Fibroblast of the aortic adventitia (primary cell): Measurements from ENCODE around the gene RTEL1. TPM values are rescaled to one million over a fixed set of nuclear protein-coding genes. Genes with fewer than 3 reads are reported as not detected.
"Not testable (repeated sequence)": the region's sequence is repeated elsewhere in the genome, so short reads cannot be mapped to it uniquely, and the experiment has no call there.

Experiments used
- DNase-seq: peaks from one replicate; pipeline ENCODE4 v3.0.0-alpha.2; 2010; ENCODE audit warnings: low read depth
- H3K4me3 ChIP-seq: 2 replicates; pipeline ENCODE4 v1.5.1; 2011; ENCODE audit warnings: low read depth, mild to moderate bottlenecking, control low read depth, low read length, moderate library complexity
- CTCF ChIP-seq: IDR thresholded peaks from 2 replicates; pipeline ENCODE4 v1.5.1; 2011; ENCODE audit warnings: mild to moderate bottlenecking, low read length, control low read depth, inconsistent platforms; ENCODE audit not compliant: insufficient read depth
- total RNA-seq: library from RNA; depleted of rRNA; stranded (reverse); fragments of >200 nt; gene quantifications from 2 replicates; pipeline ENCODE4 v1.2.3, GENCODE V29; 2012; ENCODE audit warnings: low replicate concordance

RTEL1 gene
- total RNA-seq, 1 donor, result 17.3 TPM

DNA sequence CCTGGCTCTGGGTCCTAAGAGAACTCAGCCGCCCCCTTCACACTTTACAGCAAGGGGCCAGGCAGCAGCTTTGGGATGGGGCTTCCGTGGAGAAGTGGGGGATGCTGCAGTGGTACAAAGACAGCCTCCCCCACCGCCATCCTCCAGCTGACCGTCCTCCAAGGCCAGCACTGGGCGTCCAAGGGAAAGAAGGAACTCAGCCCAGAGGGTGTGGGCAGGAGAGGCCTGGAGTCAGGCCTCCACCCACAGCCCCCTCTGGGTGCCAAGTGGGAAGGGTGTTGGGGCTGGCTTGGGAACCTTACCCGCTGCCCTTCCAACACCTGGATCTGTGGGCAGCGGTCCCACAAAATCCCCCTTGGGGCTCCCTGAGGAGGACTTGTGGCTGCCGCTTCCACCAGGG, 18.0 kb upstream of the RTEL1 start:
- no peak overlapping the region for H3K4me3 ChIP-seq
- no peak for TF ChIP-seq CTCF
- no peak for DNase-seq

- not testable (repeated sequence) for H3K4me3 ChIP-seq, DNase-seq
Measured at GRCh38 chr20:63640686-63641085, 17.4 kb upstream of the RTEL1 start.

- H3K4me3 ChIP-seq, result peak overlapping the region; percentile 53
- DNase-seq, result no peak
- no peak for TF ChIP-seq CTCF
Measured at GRCh38 chr20:63641146-63641791, 16.8 kb upstream of the RTEL1 start.

DNA sequence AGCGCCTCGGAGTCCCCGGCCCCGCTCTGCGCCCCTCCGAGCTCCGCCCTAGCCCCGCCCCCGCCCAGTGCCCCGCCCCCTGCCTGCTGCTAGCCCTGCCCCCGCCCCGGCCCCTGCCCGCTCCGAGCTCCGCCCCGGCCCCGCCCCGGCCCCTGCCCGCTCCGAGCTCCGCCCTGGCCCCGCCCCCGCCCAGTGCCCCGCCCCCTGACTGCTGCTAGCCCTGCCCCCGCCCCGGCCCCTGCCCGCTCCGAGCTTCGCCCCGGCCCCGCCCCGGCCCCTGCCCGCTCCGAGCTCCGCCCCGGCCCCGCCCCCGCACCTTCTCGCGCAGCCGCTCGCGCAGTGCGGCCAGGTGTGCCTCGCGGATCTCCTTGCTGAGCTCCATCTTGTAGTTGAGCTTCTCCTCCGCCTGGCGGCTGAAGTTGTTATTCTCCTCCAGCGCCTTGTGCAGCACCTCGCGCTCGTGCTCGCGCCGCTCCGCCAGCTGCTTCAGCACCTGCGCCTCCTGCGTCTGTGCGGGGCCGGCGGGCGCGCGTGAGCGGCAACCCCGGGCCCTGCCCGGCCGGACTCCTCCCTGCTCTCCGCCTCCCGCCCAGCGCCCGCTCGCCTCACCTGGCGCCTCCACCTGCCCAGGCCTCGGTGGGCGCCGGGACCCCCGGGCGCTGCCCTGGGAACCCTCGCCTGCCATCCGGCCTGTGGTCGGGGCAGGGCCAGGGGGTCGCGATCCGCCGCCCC, 16.2 kb upstream of the RTEL1 start:
- peak overlapping the region; percentile 56 for H3K4me3 ChIP-seq
- TF ChIP-seq CTCF, result peak; percentile 28
- DNase-seq, result peak; percentile 75

- no peak for DNase-seq
- no peak overlapping the region for H3K4me3 ChIP-seq
- TF ChIP-seq CTCF, result no peak
Measured at GRCh38 chr20:63642527-63643247, 15.4 kb upstream of the RTEL1 start.

DNA sequence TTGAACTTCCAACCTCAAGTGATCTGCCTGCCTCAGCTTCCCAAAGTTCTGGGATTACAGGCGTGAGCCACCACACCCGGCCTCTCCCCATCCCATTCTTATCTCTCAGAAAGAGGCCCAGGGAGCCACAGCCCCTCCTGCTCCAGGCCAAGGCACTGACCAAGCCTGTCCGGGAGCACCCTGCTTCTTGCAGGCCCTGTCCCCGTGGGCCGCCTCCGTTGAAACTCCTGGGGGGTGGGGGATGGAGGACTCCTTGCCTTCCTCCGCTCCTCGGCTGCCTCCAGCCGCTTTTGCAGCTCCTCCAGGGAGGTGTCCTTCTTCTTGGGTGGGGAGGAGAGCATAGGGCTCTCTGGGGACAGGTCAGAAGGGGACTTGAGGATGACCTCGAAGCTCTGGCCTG, 14.6 kb upstream of the RTEL1 start:
- no peak for TF ChIP-seq CTCF
- DNase-seq, result no peak
- no peak overlapping the region for H3K4me3 ChIP-seq

DNA sequence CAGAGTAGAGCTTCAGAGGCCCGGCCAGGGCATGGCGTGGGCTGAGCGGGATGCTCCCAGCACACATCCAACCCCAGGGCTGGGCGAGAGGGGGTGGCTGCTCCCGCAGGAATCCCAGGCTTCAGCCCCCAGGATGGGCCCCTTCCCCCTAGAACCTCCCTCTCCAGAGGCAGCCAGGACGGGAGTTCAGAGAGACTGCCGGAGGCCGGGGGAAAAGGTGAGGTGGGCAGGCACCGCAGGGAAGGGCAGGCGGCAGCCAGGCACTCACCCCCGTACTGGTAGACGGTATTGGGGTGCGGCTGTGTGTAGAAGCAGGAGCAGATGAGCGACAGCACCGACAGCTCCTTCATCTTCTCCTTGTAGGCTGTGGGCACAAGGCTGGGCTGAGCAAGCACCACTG, 14.2 kb upstream of the RTEL1 start:
- no peak overlapping the region for H3K4me3 ChIP-seq
- no peak for TF ChIP-seq CTCF
- DNase-seq, result no peak
